C1 segment of cervical spinal cord (tissue), 14 donors: ENCODE measurements around the gene MTFMT.
"Not testable (repeated sequence)": the region's sequence is repeated elsewhere in the genome, so short reads cannot be mapped to it uniquely, and the experiment has no call there.

Experiments
- DNase-seq, 14 donors: peaks; one replicate each; lab custom pipeline; 2025; lab: John Stamatoyannopoulos, UW

MTFMT gene

DNA sequence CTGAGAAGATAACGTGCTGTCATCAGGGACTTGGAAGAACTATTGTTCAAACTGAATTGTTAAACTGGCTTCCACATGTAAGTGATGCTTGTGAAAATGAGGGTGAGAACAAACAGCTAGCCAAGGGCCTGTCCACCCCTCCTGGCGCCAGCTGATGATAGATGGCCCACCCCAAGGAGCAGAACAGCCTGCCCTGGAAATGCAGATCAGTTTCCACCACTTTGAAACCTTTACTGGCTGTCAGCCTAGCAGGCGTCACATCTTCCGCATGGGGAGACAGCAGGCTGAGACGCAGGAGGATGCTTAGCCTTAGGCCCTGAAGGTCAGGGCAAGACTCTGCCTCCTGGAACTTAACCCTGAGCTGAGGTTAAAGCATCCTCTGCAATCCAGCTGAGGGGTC lies 9.4 kb upstream of the MTFMT start:
- DNase-seq = no peak

- DNase-seq = no peak
Measured at GRCh38 chr15:65038428-65038827, 9.0 kb upstream of the MTFMT start.

DNA sequence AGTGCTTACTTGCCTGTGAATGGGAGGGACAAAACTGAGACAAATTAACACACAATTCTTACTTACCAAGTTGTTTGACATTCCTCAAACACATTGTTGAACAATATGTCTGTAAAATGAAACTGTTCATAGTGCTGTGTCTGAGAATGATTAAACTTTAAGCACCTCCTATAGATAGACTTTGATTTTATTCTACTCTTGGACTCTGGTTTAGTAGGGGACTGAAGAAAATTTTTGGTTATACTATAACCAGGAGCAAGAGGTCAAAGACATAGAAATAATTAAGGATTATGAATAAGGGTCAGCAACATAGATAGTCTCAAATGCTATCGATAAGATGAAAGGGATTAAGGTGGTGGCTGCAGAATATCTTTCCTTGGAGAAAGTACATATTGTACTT lies 7.9 kb upstream of the MTFMT start:
- no peak for DNase-seq

DNA sequence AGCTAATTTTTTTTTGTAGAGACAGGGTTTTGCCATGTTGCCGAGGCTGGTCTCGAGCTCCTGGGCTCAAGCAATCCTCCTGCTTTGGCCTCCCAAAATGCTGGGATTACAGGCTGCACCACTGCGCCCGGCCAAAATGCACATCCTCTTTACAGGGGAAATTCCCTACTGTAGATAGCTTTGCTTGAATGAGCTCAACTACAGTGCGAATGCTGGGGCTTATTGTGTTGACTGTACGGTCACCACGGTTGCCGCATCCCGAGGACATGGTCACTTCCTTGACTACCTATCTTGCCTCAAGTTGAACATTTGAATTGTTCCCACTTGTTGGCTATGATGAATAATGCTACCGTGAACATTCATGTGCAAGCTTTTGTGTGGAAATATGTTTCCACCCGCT lies 5.3 kb upstream of the MTFMT start:
- DNase-seq = no peak

GRCh38 chr15:65033659-65034269 lies 4.3 kb upstream of the MTFMT start:
- peak in 2 of 14 donors; percentile 4 to 5 for DNase-seq

- DNase-seq = peak in 7 of 14 donors; percentile 9 to 52 (median 13)
Measured at GRCh38 chr15:65032801-65033537, 3.5 kb upstream of the MTFMT start.

DNA sequence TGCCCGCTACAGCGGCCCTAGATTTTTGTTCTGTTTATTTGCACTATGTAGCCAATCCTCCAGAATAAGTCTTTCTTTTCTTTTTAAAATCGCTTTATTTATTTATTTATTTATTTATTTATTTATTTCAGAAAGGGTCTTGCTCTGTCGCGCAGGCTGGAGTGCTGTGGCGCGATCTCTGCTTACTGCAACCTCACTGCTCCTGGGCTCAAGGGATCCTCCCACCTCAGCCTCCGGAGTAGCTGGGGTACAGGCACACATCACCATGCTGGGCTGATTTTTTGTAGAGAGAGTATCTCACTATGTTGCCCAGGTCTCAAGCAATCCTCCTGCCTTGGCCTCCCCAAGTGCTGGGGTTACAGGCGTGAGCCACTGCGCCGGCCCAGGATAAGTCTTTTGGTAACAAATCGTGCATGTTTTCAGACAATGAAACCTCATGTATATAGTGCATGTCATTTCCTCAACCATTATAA lies 333 bp upstream of the MTFMT start:
- no peak for DNase-seq

GRCh38 chr15:65028338-65028737 lies 1.1 kb downstream of the MTFMT start:
- DNase-seq = no peak

GRCh38 chr15:65027593-65027992 lies 1.8 kb downstream of the MTFMT start:
- DNase-seq = no peak

- no peak for DNase-seq
Measured at GRCh38 chr15:65026756-65027155, 2.7 kb downstream of the MTFMT start.

- DNase-seq = no peak
Measured at GRCh38 chr15:65021488-65021887, 8.0 kb downstream of the MTFMT start.

- DNase-seq = no peak
Measured at GRCh38 chr15:65020419-65020818, 9.0 kb downstream of the MTFMT start.

- not testable (repeated sequence) for DNase-seq
Measured at GRCh38 chr15:65011198-65011597, 18.2 kb downstream of the MTFMT start.

DNA sequence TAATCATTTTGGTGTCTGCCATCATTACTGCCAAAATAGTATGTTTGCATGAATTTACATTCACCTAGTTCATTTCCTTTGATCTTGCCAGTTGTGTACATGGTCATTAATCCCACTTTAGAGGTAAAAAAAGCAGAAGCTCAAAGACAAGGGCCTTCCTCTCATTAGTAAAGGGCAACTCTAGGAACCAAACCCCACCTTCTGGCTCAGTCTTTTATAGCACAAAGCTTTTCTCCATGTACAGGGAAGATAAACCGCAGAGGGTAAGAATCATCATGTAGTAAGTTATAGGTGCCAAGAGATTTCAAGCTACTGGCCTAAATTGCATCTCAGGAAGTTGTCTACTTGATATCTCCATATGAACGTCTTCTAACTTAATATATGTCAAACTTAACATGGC lies 20.5 kb downstream of the MTFMT start:
- DNase-seq = no peak

DNA sequence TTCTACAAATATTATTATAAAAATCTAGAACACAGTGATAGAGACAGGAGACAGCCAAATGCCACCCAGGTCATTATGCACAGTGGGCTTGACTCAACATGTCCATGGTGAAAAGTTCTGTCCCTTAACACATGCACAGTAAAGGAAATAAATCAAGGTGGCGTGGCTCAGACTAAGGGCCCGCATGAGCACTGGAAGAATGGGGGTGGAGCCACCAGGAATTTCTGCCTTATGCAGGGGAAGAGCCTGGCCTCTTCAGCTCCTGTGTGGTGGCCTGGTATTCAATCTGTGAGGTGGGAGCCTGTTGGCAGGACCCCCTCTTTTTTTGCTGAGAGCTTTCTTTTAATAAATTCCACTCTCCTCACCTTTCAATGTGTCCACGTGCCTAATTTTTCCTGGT lies 22.6 kb downstream of the MTFMT start:
- DNase-seq = no peak

DNA sequence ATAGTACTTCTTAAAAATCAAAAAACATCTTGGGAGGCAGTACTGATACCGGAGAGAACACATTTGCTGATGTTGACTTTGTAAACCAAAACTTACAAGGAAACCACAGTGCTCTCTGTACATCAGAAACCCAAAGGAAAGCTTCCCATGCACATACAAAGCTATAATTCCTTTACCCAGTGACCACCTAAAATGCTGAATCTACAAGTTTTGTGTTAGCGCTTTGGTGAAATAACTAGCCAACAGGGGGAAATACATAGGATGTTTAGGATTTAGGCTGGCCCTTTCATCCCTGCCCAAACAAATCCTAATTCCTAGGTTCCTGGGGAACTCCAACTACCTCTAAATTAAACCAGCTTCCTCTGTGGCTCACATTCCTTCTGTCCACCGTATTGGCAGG lies 24.4 kb downstream of the MTFMT start:
- no peak for DNase-seq

- no peak for DNase-seq
Measured at GRCh38 chr15:64997745-64998375, 31.6 kb downstream of the MTFMT start.

DNA sequence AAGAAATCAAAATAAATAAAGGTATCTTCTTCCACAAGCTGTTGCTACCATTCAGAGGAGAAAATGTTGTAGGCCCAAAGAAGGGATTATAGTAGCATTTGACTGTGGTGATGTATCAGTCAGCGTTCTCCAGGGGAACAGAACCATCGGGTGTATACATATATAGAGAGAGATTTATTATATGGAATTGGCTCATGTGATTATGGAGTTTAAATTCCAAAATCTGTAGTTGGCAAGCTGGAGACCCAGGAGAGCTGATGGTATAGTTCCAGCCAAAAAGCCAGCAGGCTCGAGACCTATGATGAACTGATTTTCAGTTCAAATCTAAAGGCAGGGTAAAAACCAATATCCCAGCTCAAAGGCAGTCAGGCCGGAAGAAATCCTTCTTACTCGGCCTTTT lies 32.4 kb downstream of the MTFMT start:
- no peak for DNase-seq

DNA sequence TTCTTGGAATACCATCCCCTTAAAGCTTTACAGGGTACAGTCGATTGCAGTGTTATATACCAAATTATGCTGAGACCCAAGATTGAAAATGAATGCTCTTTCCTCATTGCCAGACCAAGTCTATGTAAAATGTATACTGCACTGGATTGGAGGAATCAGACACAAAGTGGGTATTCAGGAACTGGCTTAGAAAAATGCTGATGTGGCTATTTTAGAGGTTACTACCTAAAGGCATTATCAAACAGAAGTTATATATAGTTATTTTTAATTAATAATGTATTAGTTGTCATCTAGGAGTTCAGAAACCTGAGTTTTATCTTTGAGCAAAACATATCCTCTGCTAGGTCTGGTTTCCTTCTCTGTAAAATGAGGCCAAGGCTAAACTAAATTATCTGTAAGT lies 36.1 kb downstream of the MTFMT start:
- DNase-seq = no peak

- no peak for DNase-seq
Measured at GRCh38 chr15:64991536-64992135, 37.8 kb downstream of the MTFMT start.

- no peak for DNase-seq
Measured at GRCh38 chr15:64990168-64990470, 39.3 kb downstream of the MTFMT start.

- peak; percentile 15 to 93 (median 81) for DNase-seq
Measured at GRCh38 chr15:64989416-64990167, 39.8 kb downstream of the MTFMT start, which contains the start of gene SPG21. Gene SPG21, minus strand, starts transcription at chr15:64989914. Its CDS starts 6,345 bp downstream, at chr15:64983569.
